Urinary bladder (tissue), 4 donors: Measurements from ENCODE around the gene STON1. TPM values are rescaled to one million over a fixed set of nuclear protein-coding genes. Genes with fewer than 3 reads are reported as not detected.

Experiments
- DNase-seq: peaks from one replicate; pipeline ENCODE4 v3.0.0-alpha.2; 2015; ENCODE audit errors: extremely low spot score
- H3K27ac ChIP-seq: one replicate; pipeline ENCODE4 v1.5.1; 2013; ENCODE audit warnings: low read depth, mild to moderate bottlenecking, moderate library complexity
- H3K36me3 ChIP-seq: one replicate; pipeline ENCODE4 v1.6.1; 2013; ENCODE audit warnings: mild to moderate bottlenecking, moderate library complexity; ENCODE audit not compliant: insufficient read depth
- H3K4me1 ChIP-seq: one replicate; pipeline ENCODE4 v1.6.1; 2013; ENCODE audit warnings: mild to moderate bottlenecking, moderate library complexity; ENCODE audit not compliant: insufficient read depth
- H3K4me3 ChIP-seq: one replicate; pipeline ENCODE4 v1.5.1; 2013; ENCODE audit warnings: low read depth, low read length
- WGBS: extraction: QIAGEN DNeasy Blood & Tissue Kit; methylation state at CpG from one replicate; pipeline ENCODE4 v1.1.7; 2013; 5-methylcytosine and 5-hydroxymethylcytosine counted together
- polyA plus RNA-seq: library from polyadenylated mRNA; stranded (reverse); fragments of 200-250 nt; gene quantifications from one replicate; pipeline ENCODE4 v1.2.3, GENCODE V29; 2013
- small RNA-seq: library from RNA; depleted of rRNA; stranded (forward); fragments of <200 nt; gene quantifications from one replicate; pipeline ENCODE3, GENCODE V24; 2014
- total RNA-seq: library from RNA; depleted of rRNA; stranded (reverse); fragments of >200 nt; gene quantifications from one replicate; pipeline ENCODE4 v1.2.3, GENCODE V29; 2014
- donor health status: healthy with polysubstance abuse.
- donor health status: healthy.

Gene STON1
- total and polyA plus RNA-seq, 2 donors: 57.0 to 68.0 TPM

- Histone ChIP-seq H3K27ac (no peak overlapping the region), H3K4me3 (no peak overlapping the region), H3K4me1 (no peaks in the 10 kb centered on the region), H3K36me3 (no peaks in the 10 kb centered on the region)
- DNase-seq: no peak
Observed at GRCh38 chr2:48626047-48626446, 96.1 kb downstream of the STON1 start.

GRCh38 chr2:48633143-48633542, 103.2 kb downstream of the STON1 start:
- H3K4me1 ChIP-seq: no peaks in the 10 kb centered on the region
- 38% methylated on average over 5 of the region's 5 CpGs for WGBS
- no peak overlapping the region for H3K27ac ChIP-seq
- no peak for DNase-seq
- H3K36me3 ChIP-seq: no peaks in the 10 kb centered on the region
- no peak overlapping the region for H3K4me3 ChIP-seq

- 86% methylated on average over 2 of the region's 2 CpGs for WGBS
- H3K36me3 ChIP-seq: no peaks in the 10 kb centered on the region
Observed at GRCh38 chr2:48635786-48636185, 105.8 kb downstream of the STON1 start.

GRCh38 chr2:48638261-48638660, 108.3 kb downstream of the STON1 start:
- DNase-seq: no peak
- 17% methylated on average over 1 of the region's 1 CpG for WGBS
- H3K4me1 ChIP-seq: no peaks in the 10 kb centered on the region
- H3K27ac ChIP-seq: no peak overlapping the region
- H3K36me3 ChIP-seq: no peaks in the 10 kb centered on the region
- H3K4me3 ChIP-seq: no peak overlapping the region

More at GRCh38 chr2:48635786-48636185, 105.8 kb downstream of the STON1 start:
- Histone ChIP-seq H3K4me1 (no peaks in the 10 kb centered on the region), H3K4me3 (no peak overlapping the region), H3K27ac (no peak overlapping the region)
- DNase-seq: no peak

Small RNAs within 50 kb of the gene (small RNA-seq; reads per million reads assigned to genes)
- not detected for gene RNU6-282P
- not detected for gene TPT1P11

Other genes with a start within 250 kb of the STON1 start
- gene FOXN2, start 215.5 kb upstream of the STON1 start, total RNA-seq: 56.0 TPM
- gene FOXN2, start 215.5 kb upstream of the STON1 start, polyA plus RNA-seq: 10.7 TPM
- 57.0 TPM for gene PPP1R21, start 89.4 kb upstream of the STON1 start, total RNA-seq
- gene PPP1R21, start 89.4 kb upstream of the STON1 start, polyA plus RNA-seq: 23.8 TPM
- gene GTF2A1L, start 87.7 kb downstream of the STON1 start, total RNA-seq: 24.5 TPM
- gene GTF2A1L, start 87.7 kb downstream of the STON1 start, polyA plus RNA-seq: 4.0 TPM
- 5.6 TPM for gene LHCGR, start 225.6 kb downstream of the STON1 start, total RNA-seq
- gene LHCGR, start 225.6 kb downstream of the STON1 start, polyA plus RNA-seq: 0.14 TPM